Activated CD4-positive, alpha-beta T cell treated with anti-CD3 and anti-CD28 coated beads, Interleukin-2, amount 50 U/mL, for 24 hours (primary cell): ENCODE results near the gene ZNF714.
A peak's percentile ranks its signal among the peaks of the same experiment; 100 is the strongest.
"Not testable (repeated sequence)": the region's sequence is repeated elsewhere in the genome, so short reads cannot be mapped to it uniquely, and the experiment has no call there.

Source experiments
- DNase-seq, 2 donors: peaks; one replicate each; pipeline ENCODE4 v3.0.0-alpha.2; 2020; ENCODE audit warnings: low read depth in 1 of 2, low spot score in 1 of 2

The ZNF714 gene

GRCh38 chr19:21130097-21130775 is 48.2 kb downstream of the ZNF714 start:
- no peak for DNase-seq

DNA sequence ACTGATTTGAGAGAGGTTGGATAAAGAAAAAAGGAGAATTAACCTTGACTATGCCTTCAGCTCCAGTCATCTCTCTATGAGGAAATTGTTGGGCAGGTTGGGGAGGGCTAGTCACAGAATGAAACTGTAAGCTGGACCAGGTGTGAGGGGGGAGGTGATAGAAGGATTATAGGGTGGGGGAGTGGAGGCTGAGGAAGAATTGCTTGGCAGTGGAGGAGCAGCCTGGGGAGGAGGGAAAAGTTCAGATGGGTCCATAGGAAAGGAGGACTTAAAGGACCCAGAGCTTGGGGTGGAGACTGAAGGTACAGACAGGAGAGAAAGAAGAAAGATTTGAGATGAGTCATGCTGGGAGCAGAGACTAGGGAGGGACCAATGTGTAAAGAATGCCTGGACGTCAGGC is 51.6 kb downstream of the ZNF714 start:
- no peak for DNase-seq

GRCh38 chr19:21134934-21135366 is 52.9 kb downstream of the ZNF714 start:
- no peak for DNase-seq

DNA sequence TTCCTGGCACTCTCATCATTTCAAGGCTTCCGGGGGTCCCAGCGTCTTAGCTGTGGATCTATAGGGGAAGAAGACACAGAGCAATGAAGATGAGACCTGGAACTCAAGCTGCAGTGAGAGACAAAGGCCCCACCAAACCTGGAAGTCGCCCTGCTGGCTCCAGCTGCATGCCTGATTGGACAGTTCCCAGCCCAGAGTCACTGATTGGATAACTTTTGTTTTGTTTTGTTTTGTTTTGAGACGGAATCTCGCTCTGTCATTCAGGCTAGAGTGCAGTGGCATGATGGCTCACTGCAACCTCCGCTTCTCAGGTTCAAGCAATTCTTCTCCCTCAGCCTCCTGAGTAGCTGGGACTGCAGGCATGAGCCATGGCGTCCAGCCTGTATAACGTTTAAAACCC is 53.4 kb downstream of the ZNF714 start:
- DNase-seq = no peak

GRCh38 chr19:21138130-21138529 is 56.1 kb downstream of the ZNF714 start:
- DNase-seq = no peak

- DNase-seq = not testable (repeated sequence)
Observed at GRCh38 chr19:21141006-21141405, 59.0 kb downstream of the ZNF714 start.

GRCh38 chr19:21141787-21142464 is 59.9 kb downstream of the ZNF714 start, which contains the start of gene ZNF431:
Gene ZNF431, plus strand, starts transcription at chr19:21142040. Its CDS starts 144 bp downstream, at chr19:21142184.
- DNase-seq = peak; percentile 63 to 90

DNA sequence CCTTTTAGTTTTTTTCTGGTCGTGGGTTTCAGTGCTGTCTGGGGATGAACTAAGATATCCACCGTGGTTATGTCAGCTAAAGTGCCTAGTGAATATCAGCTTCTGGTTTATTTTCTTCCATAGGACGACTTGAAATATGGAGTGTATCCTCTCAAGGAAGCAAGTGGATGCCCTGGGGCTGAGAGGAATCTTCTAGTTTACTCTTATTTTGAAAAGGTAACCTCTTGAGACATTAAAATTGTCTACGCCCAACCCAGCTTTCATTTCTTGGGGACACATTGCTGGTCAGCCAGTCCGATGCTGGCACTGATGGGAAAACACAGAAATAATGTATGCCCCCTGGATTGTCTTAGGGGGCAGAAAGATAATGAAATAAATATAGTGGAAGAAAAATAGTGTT is 61.4 kb downstream of the ZNF714 start:
- no peak for DNase-seq

GRCh38 chr19:21143854-21144253 is 61.9 kb downstream of the ZNF714 start:
- DNase-seq = no peak

DNA sequence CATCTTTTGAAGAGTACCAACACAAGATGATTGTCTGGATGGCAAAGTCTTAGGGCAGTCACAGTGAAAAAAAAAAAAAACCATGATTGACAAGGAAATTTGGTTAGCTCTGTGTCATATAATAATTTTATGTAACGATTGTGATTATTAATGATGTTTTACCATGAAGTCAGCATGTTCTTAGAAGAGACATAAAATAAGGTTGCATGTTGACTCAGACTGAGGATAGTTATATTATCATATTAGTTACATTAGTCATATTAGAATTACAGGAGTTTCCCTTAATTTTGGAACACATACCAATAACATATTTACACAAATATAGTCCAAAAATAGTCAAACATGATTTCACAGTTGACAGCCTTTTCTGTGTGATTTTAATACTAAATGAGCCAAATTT is 65.5 kb downstream of the ZNF714 start:
- DNase-seq = no peak

- no peak for DNase-seq
Observed at GRCh38 chr19:21148681-21149080, 66.7 kb downstream of the ZNF714 start.

- no peak for DNase-seq
Observed at GRCh38 chr19:21149877-21150276, 67.9 kb downstream of the ZNF714 start.

DNA sequence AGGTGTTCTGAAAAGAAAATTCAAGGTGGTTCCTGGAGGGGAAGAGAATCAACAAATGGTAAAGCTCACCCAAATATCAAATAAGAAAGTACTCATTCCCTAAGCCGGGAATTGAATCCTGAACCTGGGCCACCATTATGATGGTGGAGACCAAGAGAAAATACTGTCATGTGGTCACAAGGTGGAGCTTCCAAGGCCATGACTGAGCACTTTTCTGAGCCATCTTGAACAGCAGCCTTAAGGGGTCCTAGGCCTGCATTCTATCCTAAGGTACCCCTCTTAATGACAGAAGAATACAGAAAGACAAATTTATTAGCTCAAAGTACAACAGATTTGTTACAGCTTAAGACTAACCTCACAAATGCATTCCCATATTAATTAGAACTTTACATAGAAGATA is 69.5 kb downstream of the ZNF714 start:
- no peak for DNase-seq

GRCh38 chr19:21158523-21159135 is 76.6 kb downstream of the ZNF714 start:
- DNase-seq = no peak

- DNase-seq = no peak
Observed at GRCh38 chr19:21164541-21164940, 82.5 kb downstream of the ZNF714 start.

- no peak for DNase-seq
Observed at GRCh38 chr19:21166436-21166835, 84.4 kb downstream of the ZNF714 start.
